HG03139 (cell line): Measurements from ENCODE around the gene GSTO2.
A peak's percentile ranks its signal among the peaks of the same experiment; 100 is the strongest.

ENCODE experiments used
- ATAC-seq: cut with Tn5 transposase; IDR thresholded peaks from one replicate; pipeline ENCODE4 v1.9.1; 2021; ENCODE audit not compliant: unreplicated experiment

GSTO2 gene

GRCh38 chr10:104253606-104254410, 15.2 kb upstream of the GSTO2 start:
- no peak for ATAC-seq

GRCh38 chr10:104254493-104255310, 14.3 kb upstream of the GSTO2 start, which contains the start of gene GSTO1:
GSTO1 (plus strand) TSS chr10:104254892; CDS start chr10:104254929, 37 bp downstream.
- ATAC-seq: peak; percentile 79

- peak; percentile 43 for ATAC-seq
Measured at GRCh38 chr10:104255311-104255981, 13.5 kb upstream of the GSTO2 start.

- no peak for ATAC-seq
Measured at GRCh38 chr10:104256335-104256961, 12.5 kb upstream of the GSTO2 start.

- ATAC-seq: no peak
Measured at GRCh38 chr10:104257235-104257634, 11.7 kb upstream of the GSTO2 start.

- ATAC-seq: no peak
Measured at GRCh38 chr10:104258209-104258608, 10.8 kb upstream of the GSTO2 start.

- no peak for ATAC-seq
Measured at GRCh38 chr10:104259456-104259855, 9.5 kb upstream of the GSTO2 start.

GRCh38 chr10:104259999-104260774, 8.8 kb upstream of the GSTO2 start:
- ATAC-seq: no peak

GRCh38 chr10:104260775-104261115, 8.2 kb upstream of the GSTO2 start:
- ATAC-seq: no peak

GRCh38 chr10:104262055-104262454, 6.9 kb upstream of the GSTO2 start:
- ATAC-seq: no peak

- ATAC-seq: no peak
Measured at GRCh38 chr10:104264783-104265182, 4.2 kb upstream of the GSTO2 start.

- ATAC-seq: no peak
Measured at GRCh38 chr10:104267721-104268404, 1.1 kb upstream of the GSTO2 start.

GRCh38 chr10:104268405-104268712, 625 bp upstream of the GSTO2 start:
- no peak for ATAC-seq

GRCh38 chr10:104273286-104273685, 4.3 kb downstream of the GSTO2 start:
- no peak for ATAC-seq

GRCh38 chr10:104273899-104274575, 5.1 kb downstream of the GSTO2 start:
- ATAC-seq: no peak

- no peak for ATAC-seq
Measured at GRCh38 chr10:104274762-104275721, 6.1 kb downstream of the GSTO2 start.

- ATAC-seq: no peak
Measured at GRCh38 chr10:104276192-104276591, 7.2 kb downstream of the GSTO2 start.

GRCh38 chr10:104277785-104278184, 8.8 kb downstream of the GSTO2 start:
- ATAC-seq: no peak
